NCI-H2107 treated with DMSO at 0.1 percent for 48 hours (cell line): Measurements from ENCODE around the gene COL18A1.
A peak's percentile ranks its signal among the peaks of the same experiment; 100 is the strongest.

ENCODE experiments used
- DNase-seq: peaks from one replicate; lab custom pipeline; 2025; ENCODE audit not compliant: unreplicated experiment; lab: John Stamatoyannopoulos, UW

COL18A1 gene

GRCh38 chr21:45542667-45543370 lies 137.9 kb downstream of the COL18A1 start:
- DNase-seq, result no peak

GRCh38 chr21:45543371-45543709 lies 138.4 kb downstream of the COL18A1 start:
- DNase-seq, result no peak

- DNase-seq, result no peak
These were observed 138.9 kb downstream of the COL18A1 start for GRCh38 chr21:45543710-45544448.

DNA sequence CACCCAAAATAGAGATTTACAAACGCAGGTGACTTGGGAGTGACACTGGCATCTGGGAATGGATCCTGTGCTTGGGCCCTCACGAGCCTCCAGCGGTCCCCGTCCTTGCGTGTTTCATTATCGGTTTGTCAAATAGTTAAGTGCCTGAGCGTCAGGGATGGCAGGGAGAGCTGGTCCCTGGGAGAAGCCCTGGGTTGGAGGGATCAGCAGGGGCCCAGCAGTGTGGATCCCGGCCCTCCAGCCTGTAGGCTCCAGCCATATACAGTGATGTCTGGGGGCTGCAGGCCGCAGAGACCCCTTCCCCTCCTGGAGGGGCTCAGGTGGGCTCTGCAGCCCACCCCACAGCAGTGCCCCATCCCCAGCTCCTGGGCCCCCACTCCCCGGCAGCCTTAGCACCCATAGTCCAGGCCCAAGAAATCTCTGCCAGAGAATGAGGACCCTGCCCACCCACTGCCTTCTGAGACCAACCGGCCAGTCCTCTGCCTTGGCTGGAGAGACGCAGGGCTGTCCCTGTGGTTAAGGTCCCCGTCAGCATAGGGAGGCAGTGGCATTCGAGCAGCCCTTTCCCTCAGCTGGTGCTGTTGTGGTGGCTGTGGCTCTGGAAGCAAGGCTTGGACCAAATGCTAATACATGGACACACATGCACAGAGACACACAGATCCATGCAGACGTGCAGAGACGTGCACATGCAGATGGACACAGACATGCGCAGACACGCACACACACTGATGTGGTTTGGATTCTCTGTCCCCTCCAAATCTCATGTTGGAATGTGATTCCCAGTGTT lies 139.7 kb downstream of the COL18A1 start:
- DNase-seq, result no peak

GRCh38 chr21:45545236-45545570 lies 140.2 kb downstream of the COL18A1 start:
- no peak for DNase-seq

DNA sequence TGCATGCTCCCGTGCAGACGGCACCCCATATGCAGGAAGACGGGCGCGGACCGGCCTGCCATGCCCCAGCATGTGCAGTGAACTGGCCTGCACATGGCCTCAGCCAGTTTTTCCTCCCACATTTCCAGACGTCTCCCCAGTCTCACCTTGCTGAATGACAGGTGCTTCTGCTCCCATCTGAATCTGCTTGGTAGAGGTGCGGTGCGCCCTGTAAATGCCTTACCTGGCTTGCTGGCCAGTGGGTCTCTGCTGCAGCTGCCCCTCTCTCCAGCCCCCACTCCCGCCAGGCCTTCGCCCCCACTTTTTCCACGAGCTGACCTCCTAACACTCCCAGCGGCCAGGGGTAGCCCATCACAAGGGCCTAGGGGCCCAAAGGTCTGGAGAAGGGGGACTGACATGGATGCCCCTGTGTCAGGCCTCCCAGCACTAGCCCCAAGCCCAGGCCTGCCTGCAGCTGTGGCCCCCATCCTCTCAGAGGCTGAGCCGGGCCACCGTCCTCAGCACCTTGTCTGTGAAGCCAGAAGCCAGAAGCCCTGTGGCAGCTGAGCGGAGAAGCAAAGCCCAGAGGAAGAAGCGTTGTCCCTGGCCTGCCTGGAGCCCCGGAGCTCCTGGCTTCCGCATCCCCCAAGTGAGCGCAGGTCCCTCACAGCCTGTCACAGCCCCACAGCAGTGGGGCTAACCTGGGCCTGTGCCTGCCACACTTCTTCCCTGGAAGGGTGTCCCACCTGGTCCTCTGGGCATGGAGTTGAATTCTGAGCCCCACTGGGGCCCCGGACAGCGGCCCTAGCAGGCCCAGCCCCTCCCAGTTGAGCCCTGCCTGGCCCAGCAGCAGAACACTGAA lies 140.9 kb downstream of the COL18A1 start:
- DNase-seq, result no peak

DNA sequence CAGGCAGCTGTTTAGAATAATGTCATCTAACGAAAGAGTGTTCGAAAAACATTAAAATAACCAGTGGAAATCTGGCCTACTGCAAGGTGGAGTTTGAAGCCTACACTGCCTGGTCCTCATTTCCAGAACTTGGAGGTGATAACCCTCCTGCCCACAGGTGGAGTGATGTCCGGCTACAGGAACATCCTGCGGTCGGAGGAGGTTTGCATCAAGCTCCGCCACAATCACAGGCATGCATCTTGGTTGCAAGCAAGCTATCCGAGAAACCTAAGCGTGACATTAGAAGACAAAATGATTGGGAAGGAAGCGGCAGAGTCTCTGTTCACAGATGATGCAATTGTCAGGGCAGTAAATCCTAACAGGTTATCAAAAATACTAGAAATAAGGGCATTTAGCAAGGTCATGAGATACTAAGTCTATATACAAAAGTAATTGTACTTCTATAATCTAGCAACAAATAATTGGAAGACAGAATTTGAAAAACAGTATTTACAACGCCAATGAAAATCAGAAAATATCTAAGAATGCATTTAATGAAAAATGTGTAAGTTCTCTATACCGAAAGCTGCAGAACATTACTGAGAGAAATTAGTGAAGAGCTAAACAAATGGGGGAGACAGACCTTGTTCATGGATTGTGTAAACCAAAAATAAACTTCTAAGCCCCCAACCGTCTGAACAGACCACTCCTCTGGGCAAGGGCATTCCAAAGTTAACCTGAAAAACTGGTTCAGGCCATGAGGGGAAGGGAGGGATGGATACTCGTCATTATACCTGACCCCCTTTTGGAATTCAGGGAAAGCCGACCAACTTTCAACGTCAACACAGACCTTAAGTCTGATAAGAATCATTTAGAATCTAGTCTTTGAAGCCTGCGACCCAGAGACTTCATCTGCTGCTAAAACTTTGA lies 141.9 kb downstream of the COL18A1 start:
- no peak for DNase-seq

DNA sequence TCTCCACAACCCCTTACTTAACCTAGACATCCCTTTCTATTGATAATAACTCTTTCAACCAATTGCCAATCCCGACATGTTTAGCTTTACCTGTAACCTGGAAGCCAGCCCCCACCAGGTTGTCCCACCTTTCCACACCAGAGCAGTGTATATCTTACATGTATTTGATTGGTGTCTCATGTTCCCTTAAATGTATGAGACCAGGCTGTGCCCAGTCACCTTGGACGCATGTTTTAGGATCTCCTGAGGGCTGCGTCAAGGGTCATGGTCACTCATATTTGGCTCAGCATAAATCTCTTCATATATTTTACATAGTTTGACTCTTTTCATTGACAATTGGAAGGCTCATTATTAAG lies 142.6 kb downstream of the COL18A1 start:
- DNase-seq, result no peak

GRCh38 chr21:45548711-45549491 lies 143.9 kb downstream of the COL18A1 start:
- DNase-seq, result no peak

DNA sequence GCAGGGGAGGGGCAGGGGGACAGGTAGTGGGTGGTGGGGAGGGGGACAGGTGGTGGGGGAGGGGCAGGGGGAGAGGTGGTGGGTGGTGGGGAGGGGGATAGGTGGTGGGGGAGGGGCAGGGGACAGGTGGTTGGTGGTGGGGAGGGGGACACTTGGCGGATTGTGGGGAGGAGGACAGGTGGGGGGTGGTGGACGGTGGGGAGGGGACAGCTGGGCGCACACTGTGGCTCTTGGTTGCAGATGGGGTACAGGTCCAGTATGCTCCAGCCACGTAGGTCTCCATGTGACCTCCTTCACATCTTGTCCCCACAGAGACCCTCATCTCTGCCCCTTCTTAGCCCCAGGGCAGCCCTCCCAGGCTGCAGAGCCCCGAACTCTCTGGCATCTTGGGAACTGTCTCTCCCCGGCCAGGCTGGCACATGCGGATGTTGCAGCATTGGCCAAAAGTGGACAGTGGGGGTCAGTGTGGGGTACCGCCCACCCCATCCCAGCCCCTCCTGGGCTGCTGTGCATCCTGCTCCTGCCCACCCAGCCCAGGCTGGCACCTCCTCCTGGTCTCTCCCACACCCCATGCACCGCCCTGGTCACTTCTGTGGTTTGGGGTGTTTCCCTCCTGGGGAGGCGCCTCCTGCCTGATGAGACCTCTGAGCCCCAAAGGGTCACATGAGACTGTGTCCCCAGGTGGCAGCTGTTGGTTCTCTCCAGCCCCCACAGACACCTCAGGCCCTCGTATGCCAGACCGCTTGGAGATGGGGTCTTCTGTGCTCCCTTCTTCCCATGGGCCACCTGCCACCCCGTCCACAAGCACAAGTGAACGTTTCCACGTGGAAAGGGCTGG lies 144.9 kb downstream of the COL18A1 start:
- no peak for DNase-seq

DNA sequence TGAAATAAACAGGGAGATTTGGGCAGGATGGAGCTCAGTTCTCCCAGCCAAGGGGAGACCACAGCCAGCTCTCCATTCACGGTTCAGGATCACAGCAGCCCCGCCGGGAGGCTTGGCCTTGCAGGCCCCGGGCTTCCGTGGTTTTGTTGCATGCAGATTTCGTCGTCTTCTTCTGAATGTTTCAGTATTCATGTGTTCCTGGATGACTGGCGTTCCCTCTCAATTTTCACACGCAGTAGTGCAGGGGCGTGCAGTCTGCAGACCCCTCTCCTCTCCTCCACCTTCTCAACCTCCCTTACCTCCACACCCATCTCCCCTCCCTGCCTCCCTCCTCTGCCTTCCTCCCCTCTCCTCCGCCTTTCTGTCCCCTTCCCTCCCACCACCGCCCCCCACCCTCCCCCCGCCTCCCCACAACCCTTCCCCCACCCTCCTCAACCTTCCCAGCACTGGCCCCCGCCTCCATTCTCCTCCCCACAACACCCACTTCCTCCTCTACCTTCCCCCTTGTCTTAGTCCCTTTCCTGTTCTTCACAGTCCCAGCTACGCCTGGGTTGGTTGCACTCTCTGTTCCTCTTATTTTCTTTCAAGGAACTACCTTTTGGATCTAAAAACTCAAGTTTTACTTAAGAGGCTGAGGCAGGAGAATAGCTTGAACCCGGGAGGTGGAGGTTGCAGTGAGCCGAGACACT lies 145.7 kb downstream of the COL18A1 start:
- no peak for DNase-seq

- DNase-seq, result no peak
These were observed 146.4 kb downstream of the COL18A1 start for GRCh38 chr21:45551316-45551715.

DNA sequence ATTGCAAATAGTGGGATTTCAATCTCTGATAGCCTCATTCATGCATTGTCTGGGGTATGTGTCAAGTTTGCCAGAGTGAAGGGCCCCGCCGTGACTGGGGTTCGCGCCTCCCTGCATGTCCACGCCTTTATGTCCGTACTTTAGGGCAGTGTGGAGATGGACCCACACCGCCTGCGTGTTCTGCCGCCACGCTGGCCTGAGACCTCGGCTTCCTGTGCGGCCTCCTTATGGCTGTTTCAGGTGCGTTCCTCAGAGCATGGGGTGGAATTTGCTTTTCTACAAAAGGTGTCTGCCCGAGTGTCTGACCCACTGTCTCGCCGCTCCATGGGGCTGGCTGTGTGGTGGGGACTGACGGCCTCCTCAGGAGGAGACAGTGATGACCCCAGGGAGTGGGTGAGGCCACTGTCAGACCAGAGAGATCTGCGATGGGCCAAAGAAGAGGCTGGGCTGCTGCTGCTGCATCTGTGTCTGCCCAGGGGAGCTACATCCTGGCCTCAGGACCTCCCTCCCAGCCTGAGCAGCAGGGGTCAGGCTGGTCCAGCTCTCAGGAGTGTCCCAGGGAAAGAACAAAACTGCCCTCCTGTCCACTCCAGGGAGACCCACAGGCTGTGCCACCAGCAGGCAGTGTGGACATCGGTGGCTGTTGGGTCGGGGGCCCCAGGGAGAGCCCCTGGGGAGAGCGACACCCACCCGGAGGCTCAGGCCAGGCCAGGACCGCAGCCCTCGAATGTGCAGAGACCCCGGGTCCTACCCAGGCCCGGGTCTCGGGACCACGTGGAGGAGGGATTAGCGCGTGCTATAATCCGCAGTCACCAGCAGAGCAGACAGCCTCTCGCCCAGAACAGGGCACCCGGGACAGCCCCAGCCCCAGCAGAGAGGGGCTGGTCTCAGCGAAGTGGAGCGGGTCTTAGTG lies 147.1 kb downstream of the COL18A1 start:
- DNase-seq, result no peak

- DNase-seq, result no peak
These were observed 147.9 kb downstream of the COL18A1 start for GRCh38 chr21:45552696-45553391.

- peak; percentile 26 for DNase-seq
These were observed 149.7 kb downstream of the COL18A1 start for GRCh38 chr21:45554477-45555175.

DNA sequence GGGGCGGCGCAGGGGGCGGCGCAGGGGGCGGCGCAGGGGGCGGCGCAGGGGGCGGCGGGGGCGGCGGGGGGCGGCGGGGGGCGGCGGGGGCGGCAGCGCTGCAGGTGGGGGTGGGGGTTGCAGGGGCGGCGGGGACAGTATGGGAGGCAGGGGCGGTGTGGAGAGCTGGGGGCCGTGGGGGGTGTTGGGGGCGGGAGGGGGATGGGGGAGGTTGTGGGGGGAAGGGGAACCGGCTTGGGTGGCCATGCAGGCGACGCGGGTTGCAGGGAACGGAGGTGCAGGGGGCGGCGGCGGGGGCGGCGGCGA lies 150.2 kb downstream of the COL18A1 start:
- no peak for DNase-seq
